Panc1 (cell line): ENCODE measurements around the gene MRLN. TPM values are rescaled to one million over a fixed set of nuclear protein-coding genes. Genes with fewer than 3 reads are reported as not detected.

ENCODE experiments used
- ATAC-seq: fragments of 200-7000 bp; cut with Tn5 transposase; 2 replicates; pipeline ENCODE4 v1.9.1; 2020; ENCODE audit warnings: mild to moderate bottlenecking, moderate library complexity
- BruUV-seq: library from RNA; stranded (reverse); fragments of 400-500 nt; replicated peaks from 2 replicates; lab custom pipeline; 2021; lab: Mats Ljungman, UMichigan
- CTCF ChIA-PET: fragments of 300-600 bp; sonication (Branson Sonifier 250); formaldehyde crosslinking; loops from one replicate; lab custom pipeline; 2022; ENCODE audit warnings: antibody characterized with exemption; lab: Charles Lee
- POLR2A ChIA-PET: fragments of 300-600 bp; sonication (Branson Sonifier 250); formaldehyde crosslinking; loops from one replicate; lab custom pipeline; 2022; ENCODE audit warnings: antibody characterized with exemption; lab: Charles Lee
- DNase-seq: peaks from one replicate; pipeline ENCODE4 v3.0.0-alpha.2; 2010; ENCODE audit warnings: low read depth, low spot score
- H3K27ac ChIP-seq: 2 replicates; pipeline ENCODE4 v1.5.1; 2011; ENCODE audit warnings: mild to moderate bottlenecking, low read length, inconsistent platforms
- H3K27me3 ChIP-seq: fragments of 200-500 bp; sonication (Bioruptor generic); 2 replicates; pipeline ENCODE4 v1.6.0; 2014; ENCODE audit warnings: low read length, inconsistent platforms; ENCODE audit not compliant: control insufficient read depth, insufficient read depth
- H3K36me3 ChIP-seq: fragments of 200-500 bp; sonication (Bioruptor generic); 2 replicates; pipeline ENCODE4 v1.5.1; 2014; ENCODE audit warnings: inconsistent platforms, mild to moderate bottlenecking, low read length, moderate library complexity; ENCODE audit not compliant: control insufficient read depth, insufficient read depth
- H3K4me1 ChIP-seq: 2 replicates; pipeline ENCODE4 v1.5.1; 2011; ENCODE audit warnings: inconsistent platforms, mild to moderate bottlenecking, low read length, moderate library complexity; ENCODE audit not compliant: control insufficient read depth, insufficient read depth
- H3K4me3 ChIP-seq, 2 experiments: 2 replicates each; pipeline ENCODE4 v1.5.1; 2011 to 2012; ENCODE audit warnings: low read depth in 2 of 2, low read length in 2 of 2, mild to moderate bottlenecking in 2 of 2, inconsistent platforms in 1 of 2, moderate library complexity in 1 of 2
- H3K9me3 ChIP-seq: fragments of 200-500 bp; sonication (Bioruptor generic); 2 replicates; pipeline ENCODE4 v1.5.1; 2014; ENCODE audit warnings: low read depth, mild to moderate bottlenecking, inconsistent platforms, low read length, moderate library complexity; ENCODE audit not compliant: control insufficient read depth, insufficient read depth
- CTCF ChIP-seq: fragments of 450-650 bp; IDR thresholded peaks from 2 replicates; pipeline ENCODE4 v1.5.1; 2017; ENCODE audit warnings: mild to moderate bottlenecking
- POLR2AphosphoS5 ChIP-seq: IDR thresholded peaks from 2 replicates; pipeline ENCODE4 v1.6.1; 2012; ENCODE audit warnings: mild to moderate bottlenecking, low read depth, low read length, moderate library complexity
- SIN3A ChIP-seq: IDR thresholded peaks from 2 replicates; pipeline ENCODE4 v1.6.1; 2012; ENCODE audit warnings: low read depth, mild to moderate bottlenecking, low read length, moderate library complexity, borderline replicate concordance; ENCODE audit not compliant: insufficient read depth
- TCF7L2 ChIP-seq: IDR thresholded peaks from 2 replicates; pipeline ENCODE4 v1.6.1; 2011; ENCODE audit warnings: mild to moderate bottlenecking, low read depth, low read length, inconsistent platforms
- in situ Hi-C: cut with HindIII; loops from 2 replicates; pipeline ENCODE4 v1.10.0; 2016; ENCODE audit warnings: low sequenced_read_pairs, low pct_unique_long_range_greater_than_20kb
- intact Hi-C: fragments of 100-400 bp; cut with micrococcal nuclease; formaldehyde crosslinking; loops from one replicate; pipeline ENCODE4 v1.10.0; 2022; ENCODE audit not compliant: unreplicated experiment
- total RNA-seq: library from RNA; stranded (reverse); gene quantifications from one replicate; pipeline ENCODE4 v1.2.1, GENCODE V29; 2021; ENCODE audit not compliant: unreplicated experiment
- TF ChIP-seq, protein P1 (sequence below), 2 experiments: IDR thresholded peaks; 2 replicates each; pipeline ENCODE4 v1.6.1; 2011 to 2012; ENCODE audit warnings: low read depth in 2 of 2, control low read depth in 1 of 2, low read length in 1 of 2, mild to moderate bottlenecking in 1 of 2, moderate library complexity in 1 of 2; ENCODE audit not compliant: insufficient read depth in 1 of 2

The MRLN gene
- total RNA-seq, 1 experiment from 2014 or later = not detected

DNA sequence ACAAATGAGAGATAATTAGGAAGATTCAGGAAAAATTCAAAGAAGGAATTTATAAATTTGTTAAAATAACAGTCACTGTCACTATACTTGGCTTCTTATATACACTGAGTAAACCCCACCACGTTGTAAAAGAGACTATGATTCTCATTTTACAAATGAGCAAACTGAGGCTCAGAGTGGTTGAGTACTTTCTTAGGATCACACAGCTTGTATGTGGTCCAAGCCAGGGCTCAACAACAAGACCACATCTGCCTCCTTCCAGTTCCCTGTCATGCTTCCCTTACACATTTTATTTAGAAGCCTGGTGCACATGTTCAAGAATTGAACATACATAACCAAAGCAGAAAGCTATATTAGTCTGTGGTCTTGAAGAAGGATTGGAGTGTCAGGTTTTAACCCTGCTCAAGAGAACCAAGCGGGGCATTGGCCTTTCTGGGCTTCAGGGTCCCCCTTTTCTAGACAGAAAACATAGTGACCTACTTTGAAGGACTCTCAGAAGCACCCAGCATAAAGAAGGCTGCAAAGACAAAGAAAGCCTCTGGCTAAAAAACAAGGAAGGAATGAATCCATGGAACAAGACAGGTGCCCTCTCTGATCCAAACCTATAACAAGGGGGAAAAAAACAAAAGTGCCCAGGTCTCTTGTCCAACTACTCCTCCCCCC is 846 bp downstream of the MRLN start:
- in situ Hi-C loops (no loop called here), intact Hi-C loops (no loop called here)
- ATAC-seq (no peak), DNase-seq (no peak)
- BruUV-seq = no TSS peak
- Histone ChIP-seq H3K4me1 (no peaks in the 10 kb centered on the region), H3K9me3 (no peaks in the 10 kb centered on the region), H3K4me3 (no peak overlapping the region), H3K27me3 (peaks cover 7% of the 10 kb centered on the region; the same call in 1 of the 2 replicates), H3K36me3 (no peaks in the 10 kb centered on the region), H3K27ac (no peak overlapping the region)
- TF ChIP-seq CTCF (no peak), SIN3A (no peak), POLR2AphosphoS5 (no peak), TCF7L2 (no peak)
- TF ChIP-seq, protein P1, sequence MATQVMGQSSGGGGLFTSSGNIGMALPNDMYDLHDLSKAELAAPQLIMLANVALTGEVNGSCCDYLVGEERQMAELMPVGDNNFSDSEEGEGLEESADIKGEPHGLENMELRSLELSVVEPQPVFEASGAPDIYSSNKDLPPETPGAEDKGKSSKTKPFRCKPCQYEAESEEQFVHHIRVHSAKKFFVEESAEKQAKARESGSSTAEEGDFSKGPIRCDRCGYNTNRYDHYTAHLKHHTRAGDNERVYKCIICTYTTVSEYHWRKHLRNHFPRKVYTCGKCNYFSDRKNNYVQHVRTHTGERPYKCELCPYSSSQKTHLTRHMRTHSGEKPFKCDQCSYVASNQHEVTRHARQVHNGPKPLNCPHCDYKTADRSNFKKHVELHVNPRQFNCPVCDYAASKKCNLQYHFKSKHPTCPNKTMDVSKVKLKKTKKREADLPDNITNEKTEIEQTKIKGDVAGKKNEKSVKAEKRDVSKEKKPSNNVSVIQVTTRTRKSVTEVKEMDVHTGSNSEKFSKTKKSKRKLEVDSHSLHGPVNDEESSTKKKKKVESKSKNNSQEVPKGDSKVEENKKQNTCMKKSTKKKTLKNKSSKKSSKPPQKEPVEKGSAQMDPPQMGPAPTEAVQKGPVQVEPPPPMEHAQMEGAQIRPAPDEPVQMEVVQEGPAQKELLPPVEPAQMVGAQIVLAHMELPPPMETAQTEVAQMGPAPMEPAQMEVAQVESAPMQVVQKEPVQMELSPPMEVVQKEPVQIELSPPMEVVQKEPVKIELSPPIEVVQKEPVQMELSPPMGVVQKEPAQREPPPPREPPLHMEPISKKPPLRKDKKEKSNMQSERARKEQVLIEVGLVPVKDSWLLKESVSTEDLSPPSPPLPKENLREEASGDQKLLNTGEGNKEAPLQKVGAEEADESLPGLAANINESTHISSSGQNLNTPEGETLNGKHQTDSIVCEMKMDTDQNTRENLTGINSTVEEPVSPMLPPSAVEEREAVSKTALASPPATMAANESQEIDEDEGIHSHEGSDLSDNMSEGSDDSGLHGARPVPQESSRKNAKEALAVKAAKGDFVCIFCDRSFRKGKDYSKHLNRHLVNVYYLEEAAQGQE (IDR thresholded peaks at IDR 0.05; ENCODE audit: insufficient read depth in 1 of 2, low read depth in 2 of 2, low read length in 1 of 2) = no peak
- ChIA-PET POLR2A (no interaction called here), CTCF (no interaction called here)

- intact Hi-C loops = no loop called here
- no peaks in the 10 kb centered on the region for H3K9me3 ChIP-seq
- peaks cover 4% of the 10 kb centered on the region; the same call in 1 of the 2 replicates for H3K27me3 ChIP-seq
- no peak for ATAC-seq
- TF ChIP-seq CTCF = no peak
- no peak for TF ChIP-seq POLR2AphosphoS5
- TF ChIP-seq, protein P1 (IDR thresholded peaks at IDR 0.05; ENCODE audit: insufficient read depth in 1 of 2, low read depth in 2 of 2, low read length in 1 of 2) = no peak
- TF ChIP-seq TCF7L2 = no peak
- TF ChIP-seq SIN3A = no peak
- H3K27ac ChIP-seq = no peak overlapping the region
- H3K36me3 ChIP-seq = no peaks in the 10 kb centered on the region
- DNase-seq = no peak
- in situ Hi-C loops = no loop called here
- ChIA-PET POLR2A (no interaction called here), CTCF (no interaction called here)
- H3K4me3 ChIP-seq = no peak overlapping the region
- no peaks in the 10 kb centered on the region for H3K4me1 ChIP-seq
- no TSS peak for BruUV-seq
Observed at GRCh38 chr10:59750155-59750945, 2.9 kb downstream of the MRLN start.
